DMS114 treated with DMSO at 0.1 percent for 48 hours (cell line): ENCODE measurements around the gene CLTC.
A peak's percentile ranks its signal among the peaks of the same experiment; 100 is the strongest.
"Not testable (repeated sequence)": the region's sequence is repeated elsewhere in the genome, so short reads cannot be mapped to it uniquely, and the experiment has no call there.

Source experiments
- DNase-seq: peaks from one replicate; lab custom pipeline; 2025; ENCODE audit not compliant: unreplicated experiment; lab: John Stamatoyannopoulos, UW

CLTC gene

GRCh38 chr17:59633658-59634359 lies 14.1 kb downstream of the CLTC start:
- DNase-seq: no peak

GRCh38 chr17:59634632-59635541 lies 15.2 kb downstream of the CLTC start:
- no peak for DNase-seq

- no peak for DNase-seq
These were observed 18.1 kb downstream of the CLTC start for GRCh38 chr17:59637611-59638310.

DNA sequence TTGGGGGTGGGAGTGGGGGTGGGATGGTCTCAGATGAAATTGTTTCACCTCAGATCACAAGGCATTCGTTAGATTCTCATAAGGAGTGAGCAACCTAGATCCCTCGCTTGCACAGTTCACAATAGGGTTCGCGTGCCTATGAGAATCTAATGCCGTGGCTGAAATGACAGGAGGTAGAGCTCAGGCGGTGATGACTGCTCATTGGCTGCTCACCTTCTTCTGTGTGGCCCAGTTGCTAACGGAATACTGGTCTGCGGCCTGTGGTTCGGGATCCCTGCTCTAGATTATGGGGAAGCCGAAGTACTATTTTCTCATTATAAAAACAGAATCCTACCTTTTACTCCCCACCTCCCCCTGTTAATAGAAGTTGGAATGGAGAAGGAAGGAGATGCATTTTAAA lies 18.9 kb downstream of the CLTC start:
- no peak for DNase-seq

GRCh38 chr17:59641799-59642484 lies 22.2 kb downstream of the CLTC start:
- DNase-seq: no peak

GRCh38 chr17:59642565-59642964 lies 22.9 kb downstream of the CLTC start:
- DNase-seq: no peak

GRCh38 chr17:59643159-59644140 lies 23.8 kb downstream of the CLTC start:
- DNase-seq: peak; percentile 21

DNA sequence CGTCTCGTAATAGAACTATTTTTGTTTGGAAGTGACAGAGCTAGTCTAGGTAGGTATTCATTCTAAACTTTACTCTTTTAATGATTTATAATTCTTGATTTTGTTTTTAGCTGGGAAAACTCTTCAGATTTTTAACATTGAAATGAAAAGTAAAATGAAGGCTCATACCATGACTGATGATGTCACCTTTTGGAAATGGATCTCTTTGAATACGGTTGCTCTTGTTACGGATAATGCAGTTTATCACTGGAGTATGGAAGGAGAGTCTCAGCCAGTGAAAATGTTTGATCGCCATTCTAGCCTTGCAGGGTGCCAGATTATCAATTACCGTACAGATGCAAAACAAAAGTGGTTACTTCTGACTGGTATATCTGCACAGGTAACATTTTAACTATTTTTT lies 27.6 kb downstream of the CLTC start:
- no peak for DNase-seq

GRCh38 chr17:59649886-59650285 lies 30.2 kb downstream of the CLTC start:
- no peak for DNase-seq

DNA sequence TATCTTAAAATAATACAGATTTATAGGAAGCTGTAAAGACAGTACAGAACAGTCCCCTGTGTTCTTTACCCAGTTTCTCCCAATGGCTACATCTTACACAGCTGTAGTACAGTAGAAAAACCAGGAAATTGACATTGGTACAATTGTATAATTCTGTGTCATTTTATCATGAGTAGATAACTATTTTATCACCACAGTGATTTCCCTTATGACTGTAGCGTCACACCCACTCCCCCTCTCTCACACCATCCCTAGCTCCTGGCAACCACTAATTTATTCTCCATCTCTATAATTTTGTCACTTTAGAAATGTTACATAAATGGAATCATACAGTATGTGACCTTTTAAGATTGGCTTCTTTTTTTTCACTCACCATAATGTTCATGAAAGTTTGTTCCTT lies 30.9 kb downstream of the CLTC start:
- DNase-seq: no peak

DNA sequence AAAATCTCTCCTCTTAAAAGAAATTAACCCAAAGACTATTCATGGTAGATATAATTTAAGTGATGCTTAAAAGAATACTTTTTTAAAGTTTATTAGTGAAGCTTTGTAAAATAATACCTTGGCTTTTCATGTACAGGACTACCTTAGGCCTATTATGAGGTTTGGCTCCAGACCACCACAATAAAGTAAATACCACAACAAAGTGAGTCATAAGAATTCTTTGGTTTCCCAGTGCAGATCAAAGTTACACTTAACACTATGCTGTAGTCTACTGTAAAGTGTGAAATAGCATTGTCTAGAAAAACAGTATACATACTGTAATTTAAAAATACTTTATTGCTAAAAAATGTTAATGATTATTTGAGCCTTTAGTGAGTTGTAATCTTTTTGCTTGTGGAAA lies 31.7 kb downstream of the CLTC start:
- DNase-seq: no peak

DNA sequence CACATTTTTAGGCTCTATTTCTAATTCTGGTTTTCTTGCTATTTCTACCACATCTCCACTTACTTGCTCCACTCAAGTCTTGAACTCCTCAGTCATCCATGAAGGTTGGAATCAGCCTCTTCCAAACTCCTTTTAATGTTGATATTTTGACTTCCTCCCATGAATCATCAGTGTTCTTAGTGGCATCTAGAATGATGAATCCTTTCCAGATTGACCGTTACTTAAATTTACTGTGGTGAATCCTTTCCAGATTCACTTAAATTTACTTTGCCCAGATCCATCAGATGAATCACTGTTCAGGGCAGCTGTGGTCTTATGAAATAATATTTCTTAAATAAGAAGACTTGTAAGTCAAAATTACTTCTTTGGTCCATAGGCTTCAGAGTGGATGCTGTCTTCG lies 32.4 kb downstream of the CLTC start:
- no peak for DNase-seq

DNA sequence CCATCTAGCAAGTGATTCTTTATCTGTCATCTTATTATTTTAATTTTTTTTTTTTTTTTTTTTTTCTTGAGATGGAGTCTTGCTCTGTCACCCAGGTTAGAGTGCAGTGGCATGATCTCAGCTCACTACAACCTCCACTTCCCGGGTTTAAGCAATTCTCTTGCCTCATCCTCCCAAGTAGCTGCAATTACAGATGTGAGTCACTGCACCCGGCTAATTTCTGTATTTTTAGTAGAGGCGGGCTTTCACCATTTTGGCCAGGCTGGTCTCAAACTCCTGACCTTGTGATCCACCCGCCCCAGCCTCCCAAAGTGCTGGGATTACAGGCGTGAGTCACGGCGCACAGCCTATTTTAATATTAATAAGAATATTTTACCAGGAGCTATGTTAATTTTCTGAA lies 36.9 kb downstream of the CLTC start:
- not testable (repeated sequence) for DNase-seq

GRCh38 chr17:59666235-59666634 lies 46.5 kb downstream of the CLTC start:
- no peak for DNase-seq

DNA sequence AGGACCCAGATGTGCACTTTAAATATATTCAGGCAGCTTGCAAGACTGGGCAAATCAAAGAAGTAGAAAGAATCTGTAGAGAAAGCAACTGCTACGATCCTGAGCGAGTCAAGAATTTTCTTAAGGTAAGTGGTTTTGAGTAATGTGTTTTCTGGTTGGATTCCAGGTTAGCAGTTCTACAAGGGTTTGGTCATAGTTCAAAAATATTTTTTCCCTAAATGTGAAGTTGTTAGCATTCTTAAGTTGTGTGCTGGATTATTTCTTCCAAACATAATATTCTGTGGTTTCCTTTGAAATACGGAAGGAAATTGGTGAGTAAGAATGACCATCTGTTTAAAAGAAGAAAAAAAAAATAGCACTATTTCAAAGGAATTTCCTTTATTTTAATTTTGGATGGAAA lies 49.1 kb downstream of the CLTC start:
- no peak for DNase-seq

DNA sequence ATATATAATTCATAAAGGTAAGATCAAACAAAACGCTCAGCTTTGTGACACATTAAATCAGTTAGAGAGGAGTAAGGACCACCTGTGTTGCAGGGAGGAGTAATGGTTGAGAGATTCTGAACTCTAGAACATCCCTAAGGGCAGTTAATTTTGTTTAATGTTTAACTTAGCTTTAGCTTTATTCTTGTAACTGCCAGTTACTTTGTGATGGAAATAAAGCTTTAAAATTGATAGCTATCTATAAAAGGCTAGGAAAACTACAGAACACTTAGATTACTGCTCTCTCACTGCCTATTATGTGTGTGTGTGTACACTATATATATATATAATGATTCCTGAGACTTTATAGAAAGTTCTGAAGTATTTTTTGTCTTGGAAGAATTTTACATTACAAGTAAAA lies 49.7 kb downstream of the CLTC start:
- no peak for DNase-seq

- no peak for DNase-seq
These were observed 50.2 kb downstream of the CLTC start for GRCh38 chr17:59669944-59670343.

DNA sequence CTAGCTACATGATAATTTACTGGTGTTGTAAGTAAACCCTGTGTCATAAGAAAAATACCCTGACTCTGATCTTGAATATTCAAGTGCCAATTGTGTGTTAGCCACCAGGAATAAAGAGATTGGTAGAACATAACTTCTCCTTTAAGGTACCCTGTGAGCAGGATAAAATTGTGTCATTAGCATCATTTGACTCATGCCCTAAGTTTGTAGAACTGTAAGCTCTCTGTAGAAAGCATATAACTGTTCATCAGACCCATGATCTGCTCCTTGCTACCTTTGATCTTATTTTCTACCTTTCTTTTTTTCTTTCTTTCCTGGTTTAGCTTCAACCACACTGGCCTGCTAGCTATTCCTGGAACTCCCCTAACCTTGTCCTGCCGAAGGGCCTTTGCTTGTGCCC lies 51.7 kb downstream of the CLTC start:
- no peak for DNase-seq

DNA sequence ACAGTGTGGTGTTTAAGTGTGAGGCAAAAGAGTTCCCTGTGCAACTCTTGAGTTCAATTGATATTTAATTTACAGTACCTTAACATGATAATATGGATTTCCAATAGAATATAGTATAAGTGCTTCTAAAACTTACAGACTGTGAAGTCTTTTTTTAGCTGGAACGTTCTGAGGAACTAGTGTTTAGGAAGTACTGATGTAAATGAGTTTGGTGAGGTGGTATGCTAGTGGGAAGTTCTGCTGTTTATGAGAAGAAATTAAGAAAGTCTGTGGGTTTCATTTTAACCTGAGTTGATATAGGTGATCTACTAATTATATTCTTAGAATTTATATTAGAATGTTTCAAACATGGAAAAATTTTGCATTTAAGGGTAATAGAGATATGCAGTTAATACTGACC lies 55.5 kb downstream of the CLTC start:
- DNase-seq: no peak

DNA sequence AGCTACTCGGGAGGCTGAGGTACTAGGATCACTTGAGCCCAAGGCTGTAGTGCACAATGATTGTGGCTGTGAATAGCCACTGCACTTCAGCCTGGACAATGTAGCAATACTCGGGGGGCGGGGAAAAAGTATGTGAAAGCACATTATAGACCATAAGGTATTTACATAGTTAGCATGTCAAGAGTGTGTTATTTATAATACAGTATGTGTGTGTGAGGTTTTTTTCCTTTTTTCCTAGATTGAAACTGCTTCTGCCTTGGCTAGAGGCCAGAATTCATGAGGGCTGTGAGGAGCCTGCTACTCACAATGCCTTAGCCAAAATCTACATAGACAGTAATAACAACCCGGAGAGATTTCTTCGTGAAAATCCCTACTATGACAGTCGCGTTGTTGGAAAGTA lies 57.0 kb downstream of the CLTC start:
- DNase-seq: no peak
